IMR-90 (cell line): Measurements from ENCODE around the gene RAD51B. TPM values are rescaled to one million over a fixed set of nuclear protein-coding genes. Genes with fewer than 3 reads are reported as not detected.

Source experiments
- ATAC-seq: fragments of 200-7000 bp; cut with Tn5 transposase; 2 replicates; pipeline ENCODE4 v1.9.1; 2020; ENCODE audit warnings: low read depth, mild to moderate bottlenecking, moderate library complexity
- BruUV-seq: library from RNA; stranded (reverse); fragments of 400-500 nt; replicated peaks from 2 replicates; lab custom pipeline; 2021; lab: Mats Ljungman, UMichigan
- CTCF ChIA-PET: fragments of 300-600 bp; formaldehyde crosslinking; extraction: SDS; loops from one replicate; lab custom pipeline; 2021; ENCODE audit warnings: antibody characterized with exemption; lab: Yijun Ruan, JAX
- POLR2A ChIA-PET: fragments of 300-600 bp; sonication (Branson Sonifier 250); formaldehyde crosslinking; loops from one replicate; lab custom pipeline; 2022; ENCODE audit warnings: antibody characterized with exemption; ENCODE audit not compliant: unreplicated experiment; lab: Charles Lee
- DNase-seq: peaks from one replicate; pipeline ENCODE4 v3.0.0; 2013
- H2AFZ ChIP-seq: replicated peaks from 2 replicates; pipeline ENCODE3; 2013; ENCODE audit warnings: low read length, mild to moderate bottlenecking; ENCODE audit not compliant: poor library complexity
- H2AK5ac ChIP-seq: 2 replicates; pipeline ENCODE4 v1.6.1; 2013; ENCODE audit warnings: low read depth, low read length, inconsistent platforms
- H2AK9ac ChIP-seq: replicated peaks from 2 replicates; pipeline ENCODE3; 2013; ENCODE audit warnings: mild to moderate bottlenecking, low read depth, low read length, moderate library complexity; ENCODE audit not compliant: poor library complexity
- H2BK120ac ChIP-seq: 2 replicates; pipeline ENCODE4 v1.6.1; 2013; ENCODE audit warnings: low read depth, low read length, inconsistent platforms
- H2BK15ac ChIP-seq: 3 replicates; pipeline ENCODE4 v1.6.1; 2013; ENCODE audit warnings: low read depth, low read length, inconsistent platforms
- H2BK20ac ChIP-seq: 2 replicates; pipeline ENCODE4 v1.6.1; 2013; ENCODE audit warnings: low read depth, mild to moderate bottlenecking, inconsistent platforms, low read length, moderate library complexity
- H2BK5ac ChIP-seq: 2 replicates; pipeline ENCODE4 v1.6.1; 2013; ENCODE audit warnings: mild to moderate bottlenecking, low read depth, low read length, inconsistent platforms; ENCODE audit not compliant: poor library complexity, severe bottlenecking
- H3K14ac ChIP-seq: replicated peaks from 2 replicates; pipeline ENCODE4 v1.6.1; 2013; ENCODE audit warnings: low read depth, low read length, inconsistent platforms
- H3K18ac ChIP-seq: 2 replicates; pipeline ENCODE4 v1.6.1; 2013; ENCODE audit warnings: low read depth, low read length, control low read depth
- H3K23ac ChIP-seq: 2 replicates; pipeline ENCODE4 v1.6.1; 2013; ENCODE audit warnings: low read depth, low read length, inconsistent platforms
- H3K27ac ChIP-seq: 2 replicates; pipeline ENCODE4 v1.5.1; 2013; ENCODE audit warnings: mild to moderate bottlenecking, control low read depth, low read length; ENCODE audit not compliant: insufficient read depth
- H3K27me3 ChIP-seq: 2 replicates; pipeline ENCODE4 v1.6.1; 2013; ENCODE audit warnings: low read length; ENCODE audit not compliant: control insufficient read depth, insufficient read depth
- H3K36me3 ChIP-seq: 2 replicates; pipeline ENCODE4 v1.6.1; 2013; ENCODE audit warnings: low read length, mixed read lengths; ENCODE audit not compliant: control insufficient read depth, insufficient read depth
- H3K4ac ChIP-seq: 2 replicates; pipeline ENCODE4 v1.6.1; 2013; ENCODE audit warnings: low read depth, low read length, inconsistent platforms
- H3K4me1 ChIP-seq: 2 replicates; pipeline ENCODE4 v1.6.1; 2013; ENCODE audit warnings: low read length, mixed read lengths; ENCODE audit not compliant: control insufficient read depth, insufficient read depth
- H3K4me2 ChIP-seq: 2 replicates; pipeline ENCODE4 v1.6.1; 2013; ENCODE audit warnings: low read depth, mild to moderate bottlenecking, control low read depth, low read length, moderate library complexity
- H3K4me3 ChIP-seq: 2 replicates; pipeline ENCODE4 v1.5.1; 2013; ENCODE audit warnings: low read depth, mild to moderate bottlenecking, control low read depth, low read length, moderate library complexity; ENCODE audit not compliant: insufficient read depth
- H3K56ac ChIP-seq: 2 replicates; pipeline ENCODE4 v1.6.1; 2013; ENCODE audit warnings: low read length, inconsistent platforms; ENCODE audit not compliant: insufficient read depth; ENCODE audit errors: extremely low read depth
- H3K79me1 ChIP-seq, 2 experiments: 2 replicates each; pipeline ENCODE4 v1.6.1; 2013; ENCODE audit warnings: low read length in 2 of 2, inconsistent platforms in 1 of 2, low read depth in 1 of 2
- H3K9ac ChIP-seq: 2 replicates; pipeline ENCODE4 v1.6.1; 2013; ENCODE audit warnings: low read depth, low read length, control low read depth
- H3K9me1 ChIP-seq: 2 replicates; pipeline ENCODE4 v1.6.1; 2013; ENCODE audit warnings: low read length, inconsistent platforms; ENCODE audit not compliant: insufficient read depth
- H3K9me3 ChIP-seq: 2 replicates; pipeline ENCODE4 v1.6.1; 2013; ENCODE audit warnings: low read length; ENCODE audit not compliant: control insufficient read depth, insufficient read depth
- H4K20me1 ChIP-seq: 2 replicates; pipeline ENCODE4 v1.6.1; 2013; ENCODE audit warnings: low read length, inconsistent platforms; ENCODE audit not compliant: insufficient read depth
- H4K5ac ChIP-seq: 2 replicates; pipeline ENCODE4 v1.6.1; 2013; ENCODE audit warnings: mild to moderate bottlenecking, low read depth, low read length, control low read depth
- H4K8ac ChIP-seq, 2 experiments: 2 replicates each; pipeline ENCODE4 v1.6.1; 2013; ENCODE audit warnings: low read depth in 2 of 2, low read length in 2 of 2, control low read depth in 1 of 2, inconsistent platforms in 1 of 2
- H4K91ac ChIP-seq: 2 replicates; pipeline ENCODE4 v1.6.1; 2013; ENCODE audit warnings: low read depth, low read length, inconsistent platforms; ENCODE audit not compliant: insufficient read depth
- BHLHE40 ChIP-seq: fragments of 150-350 bp; IDR thresholded peaks from 2 replicates; pipeline ENCODE4 v1.6.1; 2016; ENCODE audit warnings: mild to moderate bottlenecking, low read depth, low read length
- CEBPB ChIP-seq: IDR thresholded peaks from 2 replicates; pipeline ENCODE4 v1.6.1; 2012; ENCODE audit warnings: low read depth, low read length, improper control_type of control experiment
- FOS ChIP-seq: fragments of 150-350 bp; IDR thresholded peaks from 2 replicates; pipeline ENCODE4 v1.6.1; 2016; ENCODE audit warnings: low read depth, low read length
- MAZ ChIP-seq: IDR thresholded peaks from 2 replicates; pipeline ENCODE4 v1.6.1; 2012; ENCODE audit warnings: low read depth, mild to moderate bottlenecking, low read length, improper control_type of control experiment, moderate library complexity, borderline replicate concordance
- RAD21 ChIP-seq: IDR thresholded peaks from 2 replicates; pipeline ENCODE4 v1.6.1; 2012; ENCODE audit warnings: low read length, improper control_type of control experiment
- SMC3 ChIP-seq: fragments of 150-350 bp; IDR thresholded peaks from 2 replicates; pipeline ENCODE4 v1.6.1; 2016; ENCODE audit warnings: low read depth, mild to moderate bottlenecking, antibody characterized with exemption, low read length, moderate library complexity
- WGBS, 2 experiments: methylation state at CpG; one replicate each; pipeline versions ENCODE4 v1.1.5 to v1.1.7; 2013; ENCODE audit warnings: missing lambda C conversion rate in 2 of 2; ENCODE audit not compliant: insufficient read length in 1 of 2; ENCODE audit errors: extremely low coverage in 2 of 2; 5-methylcytosine and 5-hydroxymethylcytosine counted together
- dilution Hi-C: fragments of 300-500 bp; cut with HindIII; formaldehyde crosslinking; loops from one replicate; pipeline ENCODE4 v1.14.3; 2018; ENCODE audit warnings: low sequenced_read_pairs; ENCODE audit not compliant: unreplicated experiment
- in situ Hi-C: fragments of 300-500 bp; cut with MboI; formaldehyde crosslinking; loops from 3 replicates; pipeline ENCODE4 v1.14.3; 2019; ENCODE audit warnings: low sequenced_read_pairs, inconsistent platforms, mixed read lengths
- intact Hi-C: fragments of 100-400 bp; cut with micrococcal nuclease; formaldehyde crosslinking; loops from 2 replicates; pipeline ENCODE4 v1.10.0; 2022
- polyA plus RNA-seq, 3 experiments: library from polyadenylated mRNA; depleted of rRNA; stranded (reverse); fragments of >200 nt; gene quantifications; 2 replicates each; pipeline ENCODE4 v1.2.3, GENCODE V29; 2012; ENCODE audit warnings: low replicate concordance in 1 of 3
- total RNA-seq: library from RNA; depleted of rRNA; stranded (reverse); fragments of >200 nt; gene quantifications from 2 replicates; pipeline ENCODE4 v1.2.3, GENCODE V29; 2012
- TF ChIP-seq, protein P1 (sequence below): fragments of 150-350 bp; IDR thresholded peaks from 2 replicates; pipeline ENCODE4 v1.6.1; 2016; ENCODE audit warnings: low read depth, mild to moderate bottlenecking, low read length, moderate library complexity, borderline replicate concordance
- TF ChIP-seq, protein P2 (sequence below): fragments of 150-350 bp; IDR thresholded peaks from 2 replicates; pipeline ENCODE4 v1.6.1; 2017; ENCODE audit warnings: mild to moderate bottlenecking, antibody characterized with exemption, low read length, low read depth
- TF ChIP-seq, protein P3 (sequence below): conservative IDR thresholded peaks from 2 replicates; pipeline ENCODE4 v1.5.1; 2012; ENCODE audit warnings: mild to moderate bottlenecking, low read depth, low read length, improper control_type of control experiment

Gene RAD51B
- total and polyA plus RNA-seq, 2 of the 4 experiments (the other 2 are of a cell fraction), result 5.1 to 18.8 TPM

DNA sequence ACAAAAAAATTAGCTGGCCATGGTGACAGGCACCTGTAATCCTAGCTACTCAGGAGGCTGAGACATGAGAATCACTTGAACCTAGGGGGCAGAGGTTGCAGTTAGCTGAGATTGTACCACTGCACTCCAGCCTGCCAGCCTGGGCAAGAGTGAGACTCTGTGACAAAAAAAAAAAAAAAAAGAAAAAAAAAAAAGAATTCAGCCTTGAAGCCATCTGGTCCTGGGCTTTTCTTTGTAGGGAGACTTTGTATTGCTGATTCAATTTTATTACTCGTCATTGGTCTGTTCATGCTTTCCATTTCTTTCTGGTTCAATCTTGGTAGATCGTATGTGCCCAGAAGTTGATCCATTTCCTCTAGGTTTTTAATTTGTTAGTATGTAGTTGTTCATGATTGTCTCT is 243.1 kb downstream of the RAD51B start:
- H4K20me1 ChIP-seq, result no peaks in the 10 kb centered on the region
- no peak overlapping the region for H2BK15ac ChIP-seq
- H3K23ac ChIP-seq, result no peak overlapping the region
- no peak overlapping the region for H2BK120ac ChIP-seq
- no peak overlapping the region for H3K18ac ChIP-seq
- no peak overlapping the region for H4K8ac ChIP-seq
- DNase-seq, result no peak
- H3K36me3 ChIP-seq, result no peaks in the 10 kb centered on the region
- no peak overlapping the region for H3K4me3 ChIP-seq
- H2BK5ac ChIP-seq, result no peak overlapping the region
- H3K4me2 ChIP-seq, result no peak overlapping the region
- H3K27me3 ChIP-seq, result no peaks in the 10 kb centered on the region
- no TSS peak for BruUV-seq
- no peak overlapping the region for H3K9ac ChIP-seq
- no peak overlapping the region for H3K27ac ChIP-seq
- no peak overlapping the region for H2AK5ac ChIP-seq
- no peaks in the 10 kb centered on the region for H3K9me3 ChIP-seq
- no peaks in the 10 kb centered on the region for H3K4me1 ChIP-seq
- CTCF ChIA-PET, result no interaction called here
- no peak for ATAC-seq
- no peak overlapping the region for H2AFZ ChIP-seq
- POLR2A ChIA-PET, result no interaction called here
- H2AK9ac ChIP-seq, result no peak overlapping the region
- no peak overlapping the region for H4K91ac ChIP-seq
- in situ Hi-C loops (no loop called here), dilution Hi-C loops (no loop called here), intact Hi-C loops (no loop called here)
- H3K79me1 ChIP-seq, result peaks cover 0 to 6% of the 10 kb centered on the region in 2 experiments; a peak in 1 of 4 replicates
- no CpG with 5 or more reads among the region's 2 CpGs for WGBS, 2 experiments
- no peak overlapping the region for H3K4ac ChIP-seq
- H2BK20ac ChIP-seq, result no peak overlapping the region
- no peaks in the 10 kb centered on the region for H3K9me1 ChIP-seq
- TF ChIP-seq BHLHE40, result no peak
- no peak for TF ChIP-seq FOS
- TF ChIP-seq, protein P1, sequence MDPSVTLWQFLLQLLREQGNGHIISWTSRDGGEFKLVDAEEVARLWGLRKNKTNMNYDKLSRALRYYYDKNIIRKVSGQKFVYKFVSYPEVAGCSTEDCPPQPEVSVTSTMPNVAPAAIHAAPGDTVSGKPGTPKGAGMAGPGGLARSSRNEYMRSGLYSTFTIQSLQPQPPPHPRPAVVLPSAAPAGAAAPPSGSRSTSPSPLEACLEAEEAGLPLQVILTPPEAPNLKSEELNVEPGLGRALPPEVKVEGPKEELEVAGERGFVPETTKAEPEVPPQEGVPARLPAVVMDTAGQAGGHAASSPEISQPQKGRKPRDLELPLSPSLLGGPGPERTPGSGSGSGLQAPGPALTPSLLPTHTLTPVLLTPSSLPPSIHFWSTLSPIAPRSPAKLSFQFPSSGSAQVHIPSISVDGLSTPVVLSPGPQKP, result no peak
- no peak for TF ChIP-seq MAZ
- TF ChIP-seq, protein P2, sequence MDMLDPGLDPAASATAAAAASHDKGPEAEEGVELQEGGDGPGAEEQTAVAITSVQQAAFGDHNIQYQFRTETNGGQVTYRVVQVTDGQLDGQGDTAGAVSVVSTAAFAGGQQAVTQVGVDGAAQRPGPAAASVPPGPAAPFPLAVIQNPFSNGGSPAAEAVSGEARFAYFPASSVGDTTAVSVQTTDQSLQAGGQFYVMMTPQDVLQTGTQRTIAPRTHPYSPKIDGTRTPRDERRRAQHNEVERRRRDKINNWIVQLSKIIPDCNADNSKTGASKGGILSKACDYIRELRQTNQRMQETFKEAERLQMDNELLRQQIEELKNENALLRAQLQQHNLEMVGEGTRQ, result no peak
- no peak for TF ChIP-seq CEBPB
- no peak for TF ChIP-seq RAD21
- TF ChIP-seq, protein P3, sequence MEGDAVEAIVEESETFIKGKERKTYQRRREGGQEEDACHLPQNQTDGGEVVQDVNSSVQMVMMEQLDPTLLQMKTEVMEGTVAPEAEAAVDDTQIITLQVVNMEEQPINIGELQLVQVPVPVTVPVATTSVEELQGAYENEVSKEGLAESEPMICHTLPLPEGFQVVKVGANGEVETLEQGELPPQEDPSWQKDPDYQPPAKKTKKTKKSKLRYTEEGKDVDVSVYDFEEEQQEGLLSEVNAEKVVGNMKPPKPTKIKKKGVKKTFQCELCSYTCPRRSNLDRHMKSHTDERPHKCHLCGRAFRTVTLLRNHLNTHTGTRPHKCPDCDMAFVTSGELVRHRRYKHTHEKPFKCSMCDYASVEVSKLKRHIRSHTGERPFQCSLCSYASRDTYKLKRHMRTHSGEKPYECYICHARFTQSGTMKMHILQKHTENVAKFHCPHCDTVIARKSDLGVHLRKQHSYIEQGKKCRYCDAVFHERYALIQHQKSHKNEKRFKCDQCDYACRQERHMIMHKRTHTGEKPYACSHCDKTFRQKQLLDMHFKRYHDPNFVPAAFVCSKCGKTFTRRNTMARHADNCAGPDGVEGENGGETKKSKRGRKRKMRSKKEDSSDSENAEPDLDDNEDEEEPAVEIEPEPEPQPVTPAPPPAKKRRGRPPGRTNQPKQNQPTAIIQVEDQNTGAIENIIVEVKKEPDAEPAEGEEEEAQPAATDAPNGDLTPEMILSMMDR, result no peak
- TF ChIP-seq SMC3, result no peak
- no peak overlapping the region for H3K14ac ChIP-seq
- no peak overlapping the region for H4K5ac ChIP-seq
- no peak overlapping the region for H3K56ac ChIP-seq
